SK-N-SH (cell line): ENCODE results near the gene KLK15. TPM values are rescaled to one million over a fixed set of nuclear protein-coding genes. Genes with fewer than 3 reads are reported as not detected.

Experiments
- CTCF ChIA-PET: fragments of 300-600, 350-600 bp; formaldehyde crosslinking; extraction: SDS; loops from one replicate; lab custom pipeline; 2021; lab: Yijun Ruan, JAX
- POLR2A ChIA-PET: fragments of 350-600 bp; sonication (Branson Sonifier 250); formaldehyde crosslinking; extraction: SDS; loops from one replicate; lab custom pipeline; 2020; ENCODE audit warnings: antibody characterized with exemption, inconsistent platforms; lab: Yijun Ruan, JAX
- DNase-seq: peaks from one replicate; pipeline ENCODE4 v3.0.0; 2012
- H2AFZ ChIP-seq: fragments of 200-600 bp; sonication (generic); 2 replicates; pipeline ENCODE4 v1.8.1; 2016; ENCODE audit warnings: antibody characterized with exemption, mild to moderate bottlenecking, low read depth
- H3F3A ChIP-seq: fragments of 200-600 bp; sonication (generic); replicated peaks from 2 replicates; pipeline ENCODE3; 2016; ENCODE audit warnings: antibody characterized with exemption, mild to moderate bottlenecking; ENCODE audit not compliant: insufficient read depth
- H3K27ac ChIP-seq, 2 experiments: fragments of 200-500 bp in 1 of 2; fragments of 200-600 bp in 1 of 2; sonication (Bioruptor generic) in 1 of 2; sonication (generic), shearing (Covaris generic) in 1 of 2; 2 replicates each; pipeline versions ENCODE4 v1.5.1 to v1.6.1; 2014 to 2016; ENCODE audit warnings: low read depth in 2 of 2, inconsistent platforms in 1 of 2, low read length in 1 of 2, mild to moderate bottlenecking in 1 of 2, mixed read lengths in 1 of 2
- H3K27me3 ChIP-seq: fragments of 200-600 bp; sonication (generic), shearing (Covaris generic); 2 replicates; pipeline ENCODE4 v1.6.1; 2016; ENCODE audit warnings: mixed run types; ENCODE audit not compliant: insufficient read depth
- H3K36me3 ChIP-seq, 2 experiments: fragments of 200-500 bp in 1 of 2; fragments of 200-600 bp in 1 of 2; sonication (Bioruptor generic) in 1 of 2; sonication (generic) in 1 of 2; replicated peaks in 1 of 2; 2 replicates each; pipeline versions ENCODE3 to v1.5.1; 2014 to 2016; ENCODE audit warnings: low read length in 1 of 2, mild to moderate bottlenecking in 1 of 2; ENCODE audit not compliant: insufficient read depth in 2 of 2, control insufficient read depth in 1 of 2
- H3K4me1 ChIP-seq, 2 experiments: fragments of 200-500 bp in 1 of 2; fragments of 200-600 bp in 1 of 2; sonication (Bioruptor generic) in 1 of 2; sonication (generic), shearing (Covaris generic) in 1 of 2; 2 replicates each; pipeline versions ENCODE4 v1.5.1 to v1.6.1; 2014 to 2016; ENCODE audit warnings: low read depth in 1 of 2, low read length in 1 of 2, mixed run types in 1 of 2; ENCODE audit not compliant: insufficient read depth in 2 of 2, control insufficient read depth in 1 of 2
- H3K4me2 ChIP-seq: fragments of 200-600 bp; sonication (generic), shearing (Covaris generic); 2 replicates; pipeline ENCODE4 v1.6.1; 2017; ENCODE audit warnings: mixed run types
- H3K4me3 ChIP-seq, 2 experiments: fragments of 200-500 bp in 1 of 2; fragments of 200-600 bp in 1 of 2; sonication (Bioruptor generic) in 1 of 2; sonication (generic), shearing (Covaris generic) in 1 of 2; 2 replicates each; pipeline versions ENCODE4 v1.5.1 to v1.8.1; 2014 to 2016; ENCODE audit warnings: low read depth in 2 of 2, inconsistent platforms in 1 of 2, low read length in 1 of 2, mild to moderate bottlenecking in 1 of 2, mixed read lengths in 1 of 2, moderate library complexity in 1 of 2
- H3K79me2 ChIP-seq: fragments of 200-600 bp; sonication (generic); 2 replicates; pipeline ENCODE4 v1.8.1; 2017; ENCODE audit warnings: mild to moderate bottlenecking; ENCODE audit not compliant: insufficient read depth
- H3K9ac ChIP-seq: fragments of 200-600 bp; sonication (generic); 2 replicates; pipeline ENCODE4 v1.6.1; 2017; ENCODE audit warnings: mixed run types
- H3K9me2 ChIP-seq: fragments of 200-600 bp; sonication (generic); 2 replicates; pipeline ENCODE4 v1.6.1; 2017; ENCODE audit warnings: mixed run types
- H3K9me3 ChIP-seq: fragments of 200-600 bp; sonication (generic); 2 replicates; pipeline ENCODE4 v1.6.1; 2017; ENCODE audit warnings: mixed run types, mild to moderate bottlenecking, moderate library complexity
- H4K20me1 ChIP-seq: fragments of 200-600 bp; sonication (generic); 2 replicates; pipeline ENCODE4 v1.6.1; 2017; ENCODE audit warnings: mild to moderate bottlenecking, mixed run types; ENCODE audit not compliant: insufficient read depth
- ELF1 ChIP-seq: IDR thresholded peaks from 2 replicates; pipeline ENCODE4 v1.4.0; 2012
- FOXJ3 ChIP-seq: sonication (generic); formaldehyde crosslinking; IDR thresholded peaks from 2 replicates; pipeline ENCODE4 v1.5.1; 2020; ENCODE audit warnings: mild to moderate bottlenecking, missing genetic modification reagents
- GATA2 ChIP-seq: sonication (generic); formaldehyde crosslinking; IDR thresholded peaks from 2 replicates; pipeline ENCODE4 v1.5.0; 2020; ENCODE audit warnings: mild to moderate bottlenecking, missing genetic modification reagents
- MXI1 ChIP-seq: IDR thresholded peaks from 2 replicates; pipeline ENCODE4 v1.6.1; 2012; ENCODE audit warnings: mild to moderate bottlenecking, low read depth, low read length, improper control_type of control experiment
- NRF1 ChIP-seq: IDR thresholded peaks from 2 replicates; pipeline ENCODE4 v1.6.1; 2012; ENCODE audit warnings: low read depth, mild to moderate bottlenecking, low read length
- RFX5 ChIP-seq: IDR thresholded peaks from 2 replicates; pipeline ENCODE4 v1.6.1; 2012; ENCODE audit warnings: mild to moderate bottlenecking, improper control_type of control experiment, low read length
- SIN3A ChIP-seq: IDR thresholded peaks from 2 replicates; pipeline ENCODE4 v1.6.1; 2012; ENCODE audit warnings: low read depth, mild to moderate bottlenecking, low read length, moderate library complexity, borderline replicate concordance
- TCF12 ChIP-seq: IDR thresholded peaks from 2 replicates; pipeline ENCODE4 v1.4.0; 2012
- USF2 ChIP-seq: fragments of 150-350 bp; IDR thresholded peaks from 2 replicates; pipeline ENCODE4 v1.6.1; 2017; ENCODE audit warnings: antibody characterized with exemption, low read length, low read depth, borderline replicate concordance
- WGBS: methylation state at CpG from one replicate; pipeline ENCODE4 v1.1.6; 2017; ENCODE audit warnings: low lambda C conversion rate; 5-methylcytosine and 5-hydroxymethylcytosine counted together
- polyA plus RNA-seq, 3 experiments: library from polyadenylated mRNA; depleted of rRNA; stranded (reverse); fragments of >200 nt; gene quantifications; 2 replicates each; pipeline ENCODE4 v1.2.3, GENCODE V29; 2012
- TF ChIP-seq, protein P1 (sequence below): fragments of 200-600 bp; sonication (generic); IDR thresholded peaks from 2 replicates; pipeline ENCODE4 v1.6.1; 2017; ENCODE audit warnings: antibody characterized with exemption, mild to moderate bottlenecking, moderate library complexity
- TF ChIP-seq, protein P2 (sequence below): IDR thresholded peaks from 2 replicates; pipeline ENCODE4 v1.4.0; 2012; ENCODE audit warnings: low read depth, borderline replicate concordance
- TF ChIP-seq, protein P3 (sequence below): IDR thresholded peaks from 2 replicates; pipeline ENCODE4 v1.6.1; 2012; ENCODE audit warnings: mild to moderate bottlenecking, low read depth, low read length, moderate library complexity

Gene KLK15
- polyA plus RNA-seq, 1 of the 3 experiments (the other 2 are of a cell fraction): not detected

DNA sequence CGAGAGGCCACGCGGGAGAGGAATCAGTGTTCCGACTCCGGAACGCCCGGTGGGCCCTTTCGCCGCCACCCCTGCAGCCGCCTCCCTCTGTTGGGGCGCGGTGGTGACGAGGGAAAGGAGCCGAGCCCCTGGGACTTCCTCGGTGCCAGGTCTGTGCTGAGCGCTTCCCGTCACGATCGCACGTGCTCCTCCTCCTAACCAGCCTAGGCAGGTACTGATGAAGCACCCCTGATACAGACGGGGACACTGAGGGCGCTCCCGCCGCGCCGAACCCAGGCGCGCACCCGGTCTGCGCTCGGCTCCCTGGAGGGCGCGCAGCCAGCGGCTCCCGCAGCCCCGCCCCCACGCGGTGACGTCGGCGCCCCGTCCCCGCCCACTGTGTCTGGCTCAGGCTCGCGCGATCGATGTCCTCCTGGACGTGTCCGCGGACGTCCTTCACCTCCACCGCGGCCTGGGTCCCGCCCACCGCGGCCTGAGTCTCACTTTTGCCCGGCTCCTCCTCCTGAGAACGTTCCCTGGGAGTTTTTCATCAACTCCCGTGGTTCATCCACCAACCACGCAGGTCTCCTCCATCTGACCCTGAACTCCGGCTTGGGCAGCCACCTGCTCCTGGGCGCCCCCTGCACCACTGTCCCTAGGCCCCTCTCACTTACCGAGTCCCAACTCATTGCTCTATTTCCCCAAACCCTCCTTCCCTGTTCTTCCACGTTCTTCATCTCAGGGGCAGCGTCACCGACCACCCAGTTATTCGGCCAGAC lies 2.6 kb upstream of the KLK15 start:
- H3K27ac ChIP-seq: no peak overlapping the region; a peak in 1 of 4 replicates
- TF ChIP-seq ELF1: no peak
- TF ChIP-seq NRF1: 0 out of 2 replicates have a peak, but pooled peaks have one; percentile 24
- TF ChIP-seq, protein P1, sequence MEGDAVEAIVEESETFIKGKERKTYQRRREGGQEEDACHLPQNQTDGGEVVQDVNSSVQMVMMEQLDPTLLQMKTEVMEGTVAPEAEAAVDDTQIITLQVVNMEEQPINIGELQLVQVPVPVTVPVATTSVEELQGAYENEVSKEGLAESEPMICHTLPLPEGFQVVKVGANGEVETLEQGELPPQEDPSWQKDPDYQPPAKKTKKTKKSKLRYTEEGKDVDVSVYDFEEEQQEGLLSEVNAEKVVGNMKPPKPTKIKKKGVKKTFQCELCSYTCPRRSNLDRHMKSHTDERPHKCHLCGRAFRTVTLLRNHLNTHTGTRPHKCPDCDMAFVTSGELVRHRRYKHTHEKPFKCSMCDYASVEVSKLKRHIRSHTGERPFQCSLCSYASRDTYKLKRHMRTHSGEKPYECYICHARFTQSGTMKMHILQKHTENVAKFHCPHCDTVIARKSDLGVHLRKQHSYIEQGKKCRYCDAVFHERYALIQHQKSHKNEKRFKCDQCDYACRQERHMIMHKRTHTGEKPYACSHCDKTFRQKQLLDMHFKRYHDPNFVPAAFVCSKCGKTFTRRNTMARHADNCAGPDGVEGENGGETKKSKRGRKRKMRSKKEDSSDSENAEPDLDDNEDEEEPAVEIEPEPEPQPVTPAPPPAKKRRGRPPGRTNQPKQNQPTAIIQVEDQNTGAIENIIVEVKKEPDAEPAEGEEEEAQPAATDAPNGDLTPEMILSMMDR: no peak
- TF ChIP-seq MXI1: peak; percentile 30; the same call in 1 of the 2 replicates
- TF ChIP-seq, all 33 proteins: peak for 2
- H3K4me1 ChIP-seq: peaks cover 0 to 7% of the 10 kb centered on the region in 2 experiments; a peak in 1 of 4 replicates
- peak overlapping the region; percentile 65; the same call in 1 of the 2 replicates for H2AFZ ChIP-seq
- ChIA-PET POLR2A (no interaction called here), CTCF (no interaction called here)
- no peaks in the 10 kb centered on the region for H3F3A ChIP-seq
- no peaks in the 10 kb centered on the region for H3K36me3 ChIP-seq
- peak overlapping the region; percentile 52 to 57 for H3K4me3 ChIP-seq
- H4K20me1 ChIP-seq: no peaks in the 10 kb centered on the region
- H3K79me2 ChIP-seq: no peaks in the 10 kb centered on the region
- H3K4me2 ChIP-seq: peak overlapping the region; percentile 77
- H3K9ac ChIP-seq: peak overlapping the region; percentile 41; the same call in 1 of the 2 replicates
- no peaks in the 10 kb centered on the region for H3K9me2 ChIP-seq
- peaks cover 22% of the 10 kb centered on the region; the same call in 1 of the 2 replicates for H3K27me3 ChIP-seq
- WGBS: 9% methylated on average over 23 of the region's 67 CpGs
- no peaks in the 10 kb centered on the region for H3K9me3 ChIP-seq
- DNase-seq: peak; percentile 96

- POLR2A ChIA-PET: no interaction called here
- WGBS: 37% methylated on average over 10 of the region's 13 CpGs
- peak; percentile 54 for DNase-seq
- H3K36me3 ChIP-seq: no peaks in the 10 kb centered on the region
- H4K20me1 ChIP-seq: no peaks in the 10 kb centered on the region
- no peaks in the 10 kb centered on the region for H3K9me2 ChIP-seq
- H3K9ac ChIP-seq: peak overlapping the region; percentile 41; the same call in 1 of the 2 replicates
- peaks cover 0 to 7% of the 10 kb centered on the region in 2 experiments; a peak in 1 of 4 replicates for H3K4me1 ChIP-seq
- peak overlapping the region; percentile 52 to 57; a peak in 3 of 4 replicates for H3K4me3 ChIP-seq
- no peaks in the 10 kb centered on the region for H3K79me2 ChIP-seq
- peaks cover 17% of the 10 kb centered on the region; the same call in 1 of the 2 replicates for H3K27me3 ChIP-seq
- peak overlapping the region; percentile 77 for H3K4me2 ChIP-seq
- peak overlapping the region; percentile 65; the same call in 1 of the 2 replicates for H2AFZ ChIP-seq
- no peaks in the 10 kb centered on the region for H3K9me3 ChIP-seq
- H3K27ac ChIP-seq: no peak overlapping the region
- CTCF ChIA-PET: no interaction called here
- no peaks in the 10 kb centered on the region for H3F3A ChIP-seq
- TF ChIP-seq USF2 (no peak), RFX5 (no peak), TCF12 (no peak), GATA2 (CRISPR knock-in tag) (no peak), NRF1 (no peak), FOXJ3 (CRISPR knock-in tag) (no peak), SIN3A (no peak)
- TF ChIP-seq, protein P2, sequence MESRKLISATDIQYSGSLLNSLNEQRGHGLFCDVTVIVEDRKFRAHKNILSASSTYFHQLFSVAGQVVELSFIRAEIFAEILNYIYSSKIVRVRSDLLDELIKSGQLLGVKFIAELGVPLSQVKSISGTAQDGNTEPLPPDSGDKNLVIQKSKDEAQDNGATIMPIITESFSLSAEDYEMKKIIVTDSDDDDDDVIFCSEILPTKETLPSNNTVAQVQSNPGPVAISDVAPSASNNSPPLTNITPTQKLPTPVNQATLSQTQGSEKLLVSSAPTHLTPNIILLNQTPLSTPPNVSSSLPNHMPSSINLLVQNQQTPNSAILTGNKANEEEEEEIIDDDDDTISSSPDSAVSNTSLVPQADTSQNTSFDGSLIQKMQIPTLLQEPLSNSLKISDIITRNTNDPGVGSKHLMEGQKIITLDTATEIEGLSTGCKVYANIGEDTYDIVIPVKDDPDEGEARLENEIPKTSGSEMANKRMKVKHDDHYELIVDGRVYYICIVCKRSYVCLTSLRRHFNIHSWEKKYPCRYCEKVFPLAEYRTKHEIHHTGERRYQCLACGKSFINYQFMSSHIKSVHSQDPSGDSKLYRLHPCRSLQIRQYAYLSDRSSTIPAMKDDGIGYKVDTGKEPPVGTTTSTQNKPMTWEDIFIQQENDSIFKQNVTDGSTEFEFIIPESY: no peak
- TF ChIP-seq, protein P3, sequence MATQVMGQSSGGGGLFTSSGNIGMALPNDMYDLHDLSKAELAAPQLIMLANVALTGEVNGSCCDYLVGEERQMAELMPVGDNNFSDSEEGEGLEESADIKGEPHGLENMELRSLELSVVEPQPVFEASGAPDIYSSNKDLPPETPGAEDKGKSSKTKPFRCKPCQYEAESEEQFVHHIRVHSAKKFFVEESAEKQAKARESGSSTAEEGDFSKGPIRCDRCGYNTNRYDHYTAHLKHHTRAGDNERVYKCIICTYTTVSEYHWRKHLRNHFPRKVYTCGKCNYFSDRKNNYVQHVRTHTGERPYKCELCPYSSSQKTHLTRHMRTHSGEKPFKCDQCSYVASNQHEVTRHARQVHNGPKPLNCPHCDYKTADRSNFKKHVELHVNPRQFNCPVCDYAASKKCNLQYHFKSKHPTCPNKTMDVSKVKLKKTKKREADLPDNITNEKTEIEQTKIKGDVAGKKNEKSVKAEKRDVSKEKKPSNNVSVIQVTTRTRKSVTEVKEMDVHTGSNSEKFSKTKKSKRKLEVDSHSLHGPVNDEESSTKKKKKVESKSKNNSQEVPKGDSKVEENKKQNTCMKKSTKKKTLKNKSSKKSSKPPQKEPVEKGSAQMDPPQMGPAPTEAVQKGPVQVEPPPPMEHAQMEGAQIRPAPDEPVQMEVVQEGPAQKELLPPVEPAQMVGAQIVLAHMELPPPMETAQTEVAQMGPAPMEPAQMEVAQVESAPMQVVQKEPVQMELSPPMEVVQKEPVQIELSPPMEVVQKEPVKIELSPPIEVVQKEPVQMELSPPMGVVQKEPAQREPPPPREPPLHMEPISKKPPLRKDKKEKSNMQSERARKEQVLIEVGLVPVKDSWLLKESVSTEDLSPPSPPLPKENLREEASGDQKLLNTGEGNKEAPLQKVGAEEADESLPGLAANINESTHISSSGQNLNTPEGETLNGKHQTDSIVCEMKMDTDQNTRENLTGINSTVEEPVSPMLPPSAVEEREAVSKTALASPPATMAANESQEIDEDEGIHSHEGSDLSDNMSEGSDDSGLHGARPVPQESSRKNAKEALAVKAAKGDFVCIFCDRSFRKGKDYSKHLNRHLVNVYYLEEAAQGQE: no peak
- TF ChIP-seq, protein P1: no peak
Measured at GRCh38 chr19:50835103-50835784, 1.9 kb upstream of the KLK15 start.
